Astrocyte (in vitro differentiated cells and primary cell): ENCODE data around the gene SPATA24. TPM values are rescaled to one million over a fixed set of nuclear protein-coding genes. Genes with fewer than 3 reads are reported as not detected.

Source experiments
- DNase-seq: peaks from one replicate; pipeline ENCODE4 v3.0.0-alpha.2; 2010; ENCODE audit warnings: low read depth
- FAIRE-seq: peaks from 2 replicates; lab custom pipeline; 2011; peaks lifted over from hg19 to GRCh38; lab: Jason Lieb, UNC
- H2AFZ ChIP-seq: 2 replicates; pipeline ENCODE4 v1.6.0; 2012; ENCODE audit warnings: low read depth, low read length, inconsistent platforms
- H3K27ac ChIP-seq: 2 replicates; pipeline ENCODE4 v1.5.1; 2011; ENCODE audit warnings: low read depth, low read length, inconsistent platforms
- H3K27me3 ChIP-seq: 2 replicates; pipeline ENCODE4 v1.6.0; 2011; ENCODE audit warnings: low read length, inconsistent platforms; ENCODE audit not compliant: insufficient read depth
- H3K36me3 ChIP-seq: 2 replicates; pipeline ENCODE4 v1.5.1; 2011; ENCODE audit warnings: low read length, inconsistent platforms; ENCODE audit not compliant: insufficient read depth
- H3K4me1 ChIP-seq: 2 replicates; pipeline ENCODE4 v1.5.1; 2011; ENCODE audit warnings: low read length, inconsistent platforms; ENCODE audit not compliant: insufficient read depth
- H3K4me2 ChIP-seq: 2 replicates; pipeline ENCODE4 v1.6.0; 2012; ENCODE audit warnings: low read length, inconsistent platforms
- H3K4me3 ChIP-seq: 2 replicates; pipeline ENCODE4 v1.5.1; 2011; ENCODE audit warnings: low read depth, mild to moderate bottlenecking, low read length, inconsistent platforms; ENCODE audit not compliant: insufficient read depth
- H3K79me2 ChIP-seq: 2 replicates; pipeline ENCODE4 v1.6.0; 2012; ENCODE audit warnings: mild to moderate bottlenecking, low read length, inconsistent platforms; ENCODE audit not compliant: insufficient read depth
- H3K9ac ChIP-seq: 2 replicates; pipeline ENCODE4 v1.6.0; 2012; ENCODE audit warnings: mild to moderate bottlenecking, low read length, inconsistent platforms
- H3K9me3 ChIP-seq: 2 replicates; pipeline ENCODE4 v1.5.1; 2012; ENCODE audit warnings: low read depth, mild to moderate bottlenecking, low read length, inconsistent platforms; ENCODE audit not compliant: insufficient read depth
- H4K20me1 ChIP-seq: 2 replicates; pipeline ENCODE4 v1.6.0; 2012; ENCODE audit warnings: low read length, inconsistent platforms; ENCODE audit not compliant: insufficient read depth
- H3K27ac Mint-ChIP-seq: one replicate; pipeline ENCODE4 v1.8.0; 2021; ENCODE audit warnings: mild to moderate bottlenecking, mixed read lengths; ENCODE audit not compliant: unreplicated experiment
- H3K27me3 Mint-ChIP-seq: one replicate; pipeline ENCODE4 v1.8.0; 2021; ENCODE audit warnings: low read depth, mixed read lengths; ENCODE audit not compliant: unreplicated experiment
- H3K36me3 Mint-ChIP-seq: one replicate; pipeline ENCODE4 v1.8.0; 2021; ENCODE audit warnings: low read depth, mixed read lengths; ENCODE audit not compliant: unreplicated experiment
- H3K4me1 Mint-ChIP-seq: one replicate; pipeline ENCODE4 v1.8.0; 2021; ENCODE audit warnings: low read depth, mixed read lengths; ENCODE audit not compliant: unreplicated experiment
- H3K4me3 Mint-ChIP-seq: one replicate; pipeline ENCODE4 v1.8.0; 2021; ENCODE audit warnings: mild to moderate bottlenecking, moderate library complexity, mixed read lengths; ENCODE audit not compliant: unreplicated experiment
- H3K9me3 Mint-ChIP-seq: one replicate; pipeline ENCODE4 v1.8.0; 2021; ENCODE audit warnings: mild to moderate bottlenecking, mixed read lengths; ENCODE audit not compliant: unreplicated experiment
- EZH2 ChIP-seq: IDR thresholded peaks from 2 replicates; pipeline ENCODE4 v1.6.1; 2012; ENCODE audit warnings: mild to moderate bottlenecking, low read length, inconsistent platforms; ENCODE audit not compliant: insufficient read depth
- total RNA-seq: library from RNA; stranded (reverse); gene quantifications from 2 replicates; pipeline ENCODE4 v1.2.1, GENCODE V29; 2021
- TF ChIP-seq, protein P1 (sequence below): IDR thresholded peaks from 2 replicates; pipeline ENCODE4 v1.5.1; 2011; ENCODE audit warnings: low read depth, mild to moderate bottlenecking, inconsistent platforms, low read length, moderate library complexity; ENCODE audit not compliant: insufficient read depth

Gene SPATA24
- total RNA-seq, 1 donor from 2014 or later = 5.2 TPM

GRCh38 chr5:139419226-139420192, 15.6 kb upstream of the SPATA24 start:
- no peak for FAIRE-seq
- no peak overlapping the region for H3K27ac Mint-ChIP-seq

DNA sequence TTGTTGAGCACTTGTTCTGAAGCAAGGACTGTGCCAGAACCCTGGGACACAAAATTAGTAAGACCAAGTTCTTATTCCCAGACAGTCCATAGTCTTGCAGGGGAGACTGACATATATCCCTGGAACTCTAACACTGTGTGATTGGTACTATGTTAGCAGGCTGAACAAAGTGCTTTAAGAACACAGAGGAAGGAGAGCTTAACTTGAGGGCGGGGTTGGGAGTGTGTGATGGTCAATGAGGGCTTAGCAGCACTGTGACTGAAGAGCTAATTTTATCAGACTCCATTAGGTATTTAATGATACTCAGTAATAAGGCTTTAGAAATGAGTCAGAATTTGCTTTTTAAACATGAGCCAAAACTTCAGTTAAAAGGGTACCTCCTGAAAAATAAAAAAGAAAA, 14.9 kb upstream of the SPATA24 start:
- TF ChIP-seq EZH2 = no peak
- TF ChIP-seq, protein P1, sequence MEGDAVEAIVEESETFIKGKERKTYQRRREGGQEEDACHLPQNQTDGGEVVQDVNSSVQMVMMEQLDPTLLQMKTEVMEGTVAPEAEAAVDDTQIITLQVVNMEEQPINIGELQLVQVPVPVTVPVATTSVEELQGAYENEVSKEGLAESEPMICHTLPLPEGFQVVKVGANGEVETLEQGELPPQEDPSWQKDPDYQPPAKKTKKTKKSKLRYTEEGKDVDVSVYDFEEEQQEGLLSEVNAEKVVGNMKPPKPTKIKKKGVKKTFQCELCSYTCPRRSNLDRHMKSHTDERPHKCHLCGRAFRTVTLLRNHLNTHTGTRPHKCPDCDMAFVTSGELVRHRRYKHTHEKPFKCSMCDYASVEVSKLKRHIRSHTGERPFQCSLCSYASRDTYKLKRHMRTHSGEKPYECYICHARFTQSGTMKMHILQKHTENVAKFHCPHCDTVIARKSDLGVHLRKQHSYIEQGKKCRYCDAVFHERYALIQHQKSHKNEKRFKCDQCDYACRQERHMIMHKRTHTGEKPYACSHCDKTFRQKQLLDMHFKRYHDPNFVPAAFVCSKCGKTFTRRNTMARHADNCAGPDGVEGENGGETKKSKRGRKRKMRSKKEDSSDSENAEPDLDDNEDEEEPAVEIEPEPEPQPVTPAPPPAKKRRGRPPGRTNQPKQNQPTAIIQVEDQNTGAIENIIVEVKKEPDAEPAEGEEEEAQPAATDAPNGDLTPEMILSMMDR = no peak
- Mint-ChIP-seq H3K4me1 (no peaks in the 10 kb centered on the region), H3K9me3 (no peaks in the 10 kb centered on the region), H3K4me3 (no peak overlapping the region), H3K27me3 (no peaks in the 10 kb centered on the region), H3K36me3 (peaks cover 24% of the 10 kb centered on the region), H3K27ac (no peak overlapping the region)
- no peak overlapping the region for H3K4me2 ChIP-seq
- no peaks in the 10 kb centered on the region for H4K20me1 ChIP-seq
- H3K79me2 ChIP-seq = no peaks in the 10 kb centered on the region
- DNase-seq = no peak
- peaks cover 14% of the 10 kb centered on the region for H3K4me1 ChIP-seq
- peaks cover 11% of the 10 kb centered on the region for H3K36me3 ChIP-seq
- no peak for FAIRE-seq
- no peaks in the 10 kb centered on the region for H3K27me3 ChIP-seq
- no peaks in the 10 kb centered on the region for H3K9me3 ChIP-seq
- no peak overlapping the region for H3K9ac ChIP-seq
- H3K4me3 ChIP-seq = no peak overlapping the region
- H2AFZ ChIP-seq = no peak overlapping the region
- H3K27ac ChIP-seq = no peak overlapping the region

More at GRCh38 chr5:139419226-139420192, 15.6 kb upstream of the SPATA24 start:
- Histone ChIP-seq H3K9ac (no peak overlapping the region), H3K4me3 (no peak overlapping the region), H4K20me1 (no peaks in the 10 kb centered on the region), H3K9me3 (no peaks in the 10 kb centered on the region), H3K27me3 (no peaks in the 10 kb centered on the region), H3K4me2 (no peak overlapping the region), H3K4me1 (peaks cover 11% of the 10 kb centered on the region), H3K27ac (no peak overlapping the region), H3K79me2 (no peaks in the 10 kb centered on the region), H2AFZ (no peak overlapping the region), H3K36me3 (peaks cover 11% of the 10 kb centered on the region)
- Mint-ChIP-seq H3K4me1 (no peaks in the 10 kb centered on the region), H3K36me3 (peaks cover 20% of the 10 kb centered on the region), H3K9me3 (no peaks in the 10 kb centered on the region), H3K27me3 (no peaks in the 10 kb centered on the region), H3K4me3 (no peak overlapping the region)
- no peak for DNase-seq
- TF ChIP-seq, protein P1 = no peak
- TF ChIP-seq EZH2 = no peak

DNA sequence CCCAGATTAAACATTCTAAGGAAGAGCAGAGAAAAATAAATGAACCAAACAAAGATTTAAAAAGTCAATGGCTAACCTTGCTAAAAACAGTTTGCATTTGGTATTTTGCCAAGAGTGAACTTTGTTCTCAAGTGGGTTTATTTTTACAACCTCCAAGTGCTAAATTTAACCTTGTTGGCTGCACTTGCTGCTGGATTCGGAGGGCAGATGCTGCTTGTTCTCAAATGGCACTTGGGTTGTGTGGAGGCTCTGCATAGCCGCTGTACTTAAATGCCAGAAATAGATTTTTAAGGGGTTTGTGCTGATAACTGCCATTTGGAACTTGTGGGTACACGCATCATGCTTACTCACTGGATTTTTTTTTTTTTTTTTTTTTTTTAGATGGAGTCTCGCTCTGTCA, 13.3 kb upstream of the SPATA24 start:
- no peak overlapping the region for H3K4me2 ChIP-seq
- H3K27ac ChIP-seq = no peak overlapping the region
- no peaks in the 10 kb centered on the region for H4K20me1 ChIP-seq
- DNase-seq (peak; percentile 39), FAIRE-seq (no peak)
- no peak overlapping the region for H2AFZ ChIP-seq
- Mint-ChIP-seq H3K4me3 (no peak overlapping the region), H3K36me3 (peaks cover 26% of the 10 kb centered on the region), H3K27me3 (no peaks in the 10 kb centered on the region), H3K9me3 (no peaks in the 10 kb centered on the region), H3K27ac (no peak overlapping the region), H3K4me1 (no peaks in the 10 kb centered on the region)
- H3K4me1 ChIP-seq = peaks cover 14% of the 10 kb centered on the region
- no peaks in the 10 kb centered on the region for H3K9me3 ChIP-seq
- no peak overlapping the region for H3K9ac ChIP-seq
- H3K27me3 ChIP-seq = no peaks in the 10 kb centered on the region
- no peaks in the 10 kb centered on the region for H3K79me2 ChIP-seq
- peaks cover 11% of the 10 kb centered on the region for H3K36me3 ChIP-seq
- no peak overlapping the region for H3K4me3 ChIP-seq
- TF ChIP-seq, protein P1 = no peak
- TF ChIP-seq EZH2 = no peak
